Astrocyte (in vitro differentiated cells and primary cell): Measurements from ENCODE around the gene MTA1. TPM values are rescaled to one million over a fixed set of nuclear protein-coding genes. Genes with fewer than 3 reads are reported as not detected.

Experiments
- DNase-seq: peaks from one replicate; pipeline ENCODE4 v3.0.0-alpha.2; 2010; ENCODE audit warnings: low read depth
- FAIRE-seq: peaks from 2 replicates; lab custom pipeline; 2011; peaks lifted over from hg19 to GRCh38; lab: Jason Lieb, UNC
- H2AFZ ChIP-seq: 2 replicates; pipeline ENCODE4 v1.6.0; 2012; ENCODE audit warnings: low read depth, low read length, inconsistent platforms
- H3K27ac ChIP-seq: 2 replicates; pipeline ENCODE4 v1.5.1; 2011; ENCODE audit warnings: low read depth, low read length, inconsistent platforms
- H3K27me3 ChIP-seq: 2 replicates; pipeline ENCODE4 v1.6.0; 2011; ENCODE audit warnings: low read length, inconsistent platforms; ENCODE audit not compliant: insufficient read depth
- H3K36me3 ChIP-seq: 2 replicates; pipeline ENCODE4 v1.5.1; 2011; ENCODE audit warnings: low read length, inconsistent platforms; ENCODE audit not compliant: insufficient read depth
- H3K4me1 ChIP-seq: 2 replicates; pipeline ENCODE4 v1.5.1; 2011; ENCODE audit warnings: low read length, inconsistent platforms; ENCODE audit not compliant: insufficient read depth
- H3K4me2 ChIP-seq: 2 replicates; pipeline ENCODE4 v1.6.0; 2012; ENCODE audit warnings: low read length, inconsistent platforms
- H3K4me3 ChIP-seq: 2 replicates; pipeline ENCODE4 v1.5.1; 2011; ENCODE audit warnings: low read depth, mild to moderate bottlenecking, low read length, inconsistent platforms; ENCODE audit not compliant: insufficient read depth
- H3K79me2 ChIP-seq: 2 replicates; pipeline ENCODE4 v1.6.0; 2012; ENCODE audit warnings: mild to moderate bottlenecking, low read length, inconsistent platforms; ENCODE audit not compliant: insufficient read depth
- H3K9ac ChIP-seq: 2 replicates; pipeline ENCODE4 v1.6.0; 2012; ENCODE audit warnings: mild to moderate bottlenecking, low read length, inconsistent platforms
- H3K9me3 ChIP-seq: 2 replicates; pipeline ENCODE4 v1.5.1; 2012; ENCODE audit warnings: low read depth, mild to moderate bottlenecking, low read length, inconsistent platforms; ENCODE audit not compliant: insufficient read depth
- H4K20me1 ChIP-seq: 2 replicates; pipeline ENCODE4 v1.6.0; 2012; ENCODE audit warnings: low read length, inconsistent platforms; ENCODE audit not compliant: insufficient read depth
- H3K27ac Mint-ChIP-seq: one replicate; pipeline ENCODE4 v1.8.0; 2021; ENCODE audit warnings: mild to moderate bottlenecking, mixed read lengths; ENCODE audit not compliant: unreplicated experiment
- H3K27me3 Mint-ChIP-seq: one replicate; pipeline ENCODE4 v1.8.0; 2021; ENCODE audit warnings: low read depth, mixed read lengths; ENCODE audit not compliant: unreplicated experiment
- H3K36me3 Mint-ChIP-seq: one replicate; pipeline ENCODE4 v1.8.0; 2021; ENCODE audit warnings: low read depth, mixed read lengths; ENCODE audit not compliant: unreplicated experiment
- H3K4me1 Mint-ChIP-seq: one replicate; pipeline ENCODE4 v1.8.0; 2021; ENCODE audit warnings: low read depth, mixed read lengths; ENCODE audit not compliant: unreplicated experiment
- H3K4me3 Mint-ChIP-seq: one replicate; pipeline ENCODE4 v1.8.0; 2021; ENCODE audit warnings: mild to moderate bottlenecking, moderate library complexity, mixed read lengths; ENCODE audit not compliant: unreplicated experiment
- H3K9me3 Mint-ChIP-seq: one replicate; pipeline ENCODE4 v1.8.0; 2021; ENCODE audit warnings: mild to moderate bottlenecking, mixed read lengths; ENCODE audit not compliant: unreplicated experiment
- CTCF ChIP-seq: IDR thresholded peaks from 2 replicates; pipeline ENCODE4 v1.5.1; 2011; ENCODE audit warnings: low read depth, mild to moderate bottlenecking, inconsistent platforms, low read length, moderate library complexity; ENCODE audit not compliant: insufficient read depth
- EZH2 ChIP-seq: IDR thresholded peaks from 2 replicates; pipeline ENCODE4 v1.6.1; 2012; ENCODE audit warnings: mild to moderate bottlenecking, low read length, inconsistent platforms; ENCODE audit not compliant: insufficient read depth
- total RNA-seq: library from RNA; stranded (reverse); gene quantifications from 2 replicates; pipeline ENCODE4 v1.2.1, GENCODE V29; 2021

The MTA1 gene
- total RNA-seq, 1 donor from 2014 or later = 111 TPM

- Histone ChIP-seq H4K20me1 (peaks cover 6% of the 10 kb centered on the region), H2AFZ (no peak overlapping the region), H3K4me2 (no peak overlapping the region), H3K9me3 (no peaks in the 10 kb centered on the region), H3K79me2 (no peaks in the 10 kb centered on the region), H3K27ac (no peak overlapping the region), H3K9ac (no peak overlapping the region), H3K36me3 (no peaks in the 10 kb centered on the region), H3K27me3 (no peaks in the 10 kb centered on the region), H3K4me1 (peaks cover 2% of the 10 kb centered on the region), H3K4me3 (no peak overlapping the region)
- Mint-ChIP-seq H3K9me3 (no peaks in the 10 kb centered on the region), H3K4me1 (peaks cover 8% of the 10 kb centered on the region), H3K27me3 (no peaks in the 10 kb centered on the region), H3K36me3 (peaks cover 6% of the 10 kb centered on the region), H3K27ac (no peak overlapping the region), H3K4me3 (no peak overlapping the region)
- DNase-seq (no peak), FAIRE-seq (no peak)
- no peak for TF ChIP-seq CTCF
- no peak for TF ChIP-seq EZH2
These were observed 42.0 kb upstream of the MTA1 start for GRCh38 chr14:105377555-105378182.

GRCh38 chr14:105378199-105378598 is 41.4 kb upstream of the MTA1 start:
- H3K4me3 ChIP-seq = no peak overlapping the region
- H3K27ac Mint-ChIP-seq = no peak overlapping the region
- no peaks in the 10 kb centered on the region for H3K9me3 Mint-ChIP-seq
- H3K36me3 ChIP-seq = no peaks in the 10 kb centered on the region
- H3K27me3 ChIP-seq = no peaks in the 10 kb centered on the region
- H3K4me3 Mint-ChIP-seq = no peak overlapping the region
- no peak overlapping the region for H2AFZ ChIP-seq
- H3K9me3 ChIP-seq = no peaks in the 10 kb centered on the region
- no peaks in the 10 kb centered on the region for H3K27me3 Mint-ChIP-seq
- H3K27ac ChIP-seq = no peak overlapping the region
- no peak overlapping the region for H3K4me2 ChIP-seq
- H3K36me3 Mint-ChIP-seq = peaks cover 6% of the 10 kb centered on the region
- H3K9ac ChIP-seq = no peak overlapping the region
- peaks cover 8% of the 10 kb centered on the region for H3K4me1 Mint-ChIP-seq
- no peaks in the 10 kb centered on the region for H3K79me2 ChIP-seq
- no peak for FAIRE-seq
- peaks cover 6% of the 10 kb centered on the region for H4K20me1 ChIP-seq
- no peak for TF ChIP-seq CTCF
- TF ChIP-seq EZH2 = no peak
- no peak for DNase-seq
- H3K4me1 ChIP-seq = peaks cover 2% of the 10 kb centered on the region
